Adrenal gland (tissue), 12 donors: ENCODE results near the gene SCAMP1. TPM values are rescaled to one million over a fixed set of nuclear protein-coding genes. Genes with fewer than 3 reads are reported as not detected.
A peak's percentile ranks its signal among the peaks of the same experiment; 100 is the strongest.

Experiments
- DNase-seq, 7 donors: peaks; one replicate each; pipeline ENCODE4 v3.0.0-alpha.2; 2019 to 2020
- H3K27ac ChIP-seq, 5 donors: fragments of 200-600 bp; sonication (generic) in 4 of 5; 1 replicate in 3 of 5; 2 replicates in 2 of 5; pipeline versions ENCODE4 v1.5.1 to v1.8.0; 2016 to 2020; ENCODE audit warnings: mild to moderate bottlenecking in 1 of 5
- H3K27me3 ChIP-seq: fragments of 200-600 bp; 2 replicates; pipeline ENCODE4 v1.8.0; 2021
- H3K36me3 ChIP-seq, 2 donors: fragments of 200-600 bp; replicated peaks in 1 of 2; 1 replicate in 1 of 2; 2 replicates in 1 of 2; pipeline versions ENCODE4 v1.5.1 to v1.8.0; 2018 to 2022
- H3K4me1 ChIP-seq, 2 donors: fragments of 200-600 bp; replicated peaks in 1 of 2; 1 replicate in 1 of 2; 2 replicates in 1 of 2; pipeline versions ENCODE4 v1.5.1 to v1.8.0; 2018 to 2021
- H3K4me3 ChIP-seq, 4 donors: fragments of 200-600 bp; sonication (generic) in 3 of 4; one replicate each; pipeline ENCODE4 v1.5.1; 2016 to 2018
- H3K9me3 ChIP-seq, 3 donors: fragments of 200-600 bp; sonication (generic) in 1 of 3; replicated peaks in 1 of 3; 1 replicate in 2 of 3; 2 replicates in 1 of 3; pipeline versions ENCODE4 v1.5.1 to v1.8.0; 2016 to 2021
- CTCF ChIP-seq, 6 experiments: fragments of 450-650 bp in 4 of 6; fragments of 200-600 bp in 2 of 6; sonication (generic) in 1 of 6; IDR thresholded peaks; 1 replicate in 5 of 6; 2 replicates in 1 of 6; pipeline versions ENCODE4 v1.5.1 to v1.8.0; 2016 to 2021; ENCODE audit warnings: antibody characterized with exemption in 6 of 6, mild to moderate bottlenecking in 2 of 6, moderate library complexity in 1 of 6
- POLR2A ChIP-seq, 2 donors: fragments of 450-650 bp; IDR thresholded peaks; one replicate each; pipeline ENCODE4 v1.6.1; 2017; ENCODE audit warnings: antibody characterized with exemption in 2 of 2, mild to moderate bottlenecking in 2 of 2, moderate library complexity in 1 of 2
- WGBS, 4 donors: extraction: QIAGEN DNeasy Blood & Tissue Kit in 2 of 4; methylation state at CpG; one replicate each; pipeline versions ENCODE4 v1.1.5 to v1.1.7; 2013 to 2017; 5-methylcytosine and 5-hydroxymethylcytosine counted together
- intact Hi-C, 2 donors: fragments of 100-400 bp; cut with DNase I; formaldehyde crosslinking; loops; one replicate each; pipeline versions ENCODE4 v1.14.1 to v1.15.0; 2022 to 2023
- polyA plus RNA-seq, 3 donors: library from polyadenylated mRNA; stranded (reverse); fragments of 200-250 nt in 2 of 3; fragments of 350-450 nt in 1 of 3; fragmentation: Illumina TruSeq in 1 of 3; extraction: RNeasy Lipid Tissue Mini Kit (QIAGEN cat#74804) in 1 of 3; gene quantifications; one replicate each; pipeline ENCODE4 v1.2.3, GENCODE V29; 2013 to 2014
- total RNA-seq, 9 donors: library from RNA; depleted of rRNA in 4 of 9; stranded (reverse); fragments of >200 nt in 4 of 9; fragments of 120-200 nt in 1 of 9; fragmentation: NEBNext Ultra II Directional in 1 of 9; extraction: Animal tissue kit (Norgen Biotek cat#: 25700) in 1 of 9; gene quantifications; one replicate each; pipeline versions ENCODE4 v1.1.0 to v1.2.4, GENCODE V29; 2013 to 2023
- donor health status: healthy with polysubstance abuse.
- donor health status: Bipolar disorder and iron deficiency.
- donor health status: DM: yes; HTN: yes; CAD: no.
- donor health status: DM: no; HTN: no; CAD: no.
- donor health status: DM: no; HTN: no; CAD: no.
- donor health status: DM: yes; HTN: yes; CAD: no.

SCAMP1 gene
- total and polyA plus RNA-seq, 12 donors = 5.6 to 40.2 (median 25.9) TPM

GRCh38 chr5:78503958-78504653 lies 143.7 kb downstream of the SCAMP1 start:
- Histone ChIP-seq H3K4me1 (peaks cover 52 to 67% of the 10 kb centered on the region in 2 donors), H3K4me3 (no peak overlapping the region), H3K27ac (peak overlapping the region in 4 of 5 donors; percentile 72 to 90 (median 88))

GRCh38 chr5:78504704-78505677 lies 144.6 kb downstream of the SCAMP1 start:
- H3K4me1 ChIP-seq = peaks cover 58 to 76% of the 10 kb centered on the region in 2 donors
- no peaks in the 10 kb centered on the region for H3K27me3 ChIP-seq
- intact Hi-C loops = no loop called here
- TF ChIP-seq CTCF (IDR thresholded peaks at IDR 0.05) (no peak), POLR2A (IDR thresholded peaks at IDR 0.05) (peak in 1 of 2 donors; percentile 82)
- DNase-seq = peak; percentile 88 to 97 (median 96)
- no peaks in the 10 kb centered on the region for H3K36me3 ChIP-seq
- no peaks in the 10 kb centered on the region for H3K9me3 ChIP-seq
- peak overlapping the region in 4 of 5 donors; percentile 72 to 90 (median 88) for H3K27ac ChIP-seq
- WGBS, 4 donors = 24 to 36% (median 28%) methylated on average over 7 to 10 of the region's 10 CpGs
- H3K4me3 ChIP-seq = peak overlapping the region in 1 of 4 donors; percentile 17

More at GRCh38 chr5:78503958-78504653, 143.7 kb downstream of the SCAMP1 start:
- Histone ChIP-seq H3K36me3 (no peaks in the 10 kb centered on the region), H3K9me3 (no peaks in the 10 kb centered on the region), H3K27me3 (no peaks in the 10 kb centered on the region)
- intact Hi-C loops = no loop called here
- no peak for TF ChIP-seq CTCF (IDR thresholded peaks at IDR 0.05)
- TF ChIP-seq POLR2A (IDR thresholded peaks at IDR 0.05) = no peak
- WGBS, 4 donors = 49 to 60% (median 53%) methylated on average over 4 of the region's 4 CpGs
- DNase-seq = peak in 2 of 7 donors; percentile 28 to 37

- DNase-seq = no peak
- Histone ChIP-seq H3K9me3 (no peaks in the 10 kb centered on the region), H3K27me3 (no peaks in the 10 kb centered on the region), H3K4me1 (peaks cover 66 to 78% of the 10 kb centered on the region in 2 donors), H3K4me3 (peak overlapping the region in 1 of 4 donors; percentile 10), H3K36me3 (no peaks in the 10 kb centered on the region), H3K27ac (peak overlapping the region in 3 of 5 donors; percentile 85 to 90 (median 90))
- intact Hi-C loops = no loop called here
- TF ChIP-seq POLR2A (IDR thresholded peaks at IDR 0.05) (no peak), CTCF (IDR thresholded peaks at IDR 0.05) (no peak)
- WGBS, 4 donors = 48 to 63% (median 60%) methylated on average over 2 of the region's 2 CpGs
Measured at GRCh38 chr5:78505860-78506259, 145.4 kb downstream of the SCAMP1 start.
